AG04450 (cell line): ENCODE data around the gene CAPG. TPM values are rescaled to one million over a fixed set of nuclear protein-coding genes. Genes with fewer than 3 reads are reported as not detected.
A peak's percentile ranks its signal among the peaks of the same experiment; 100 is the strongest.

ENCODE experiments used
- CTCF ChIA-PET: fragments of 300-600, 350-600 bp; formaldehyde crosslinking; extraction: SDS; loops from one replicate; lab custom pipeline; 2022; ENCODE audit warnings: antibody characterized with exemption, inconsistent platforms; lab: Charles Lee
- POLR2A ChIA-PET: fragments of 350-600 bp; formaldehyde crosslinking; extraction: SDS; loops from one replicate; lab custom pipeline; 2021; ENCODE audit warnings: antibody characterized with exemption, inconsistent platforms; lab: Yijun Ruan, JAX
- DNase-seq: peaks from one replicate; pipeline ENCODE4 v3.0.0-alpha.2; 2011; ENCODE audit warnings: low read depth, low spot score
- H3K27ac ChIP-seq: one replicate; pipeline ENCODE4 v1.5.1; 2012; ENCODE audit warnings: low read depth, low read length, control low read depth
- H3K27me3 ChIP-seq: one replicate; pipeline ENCODE4 v1.6.0; 2012; ENCODE audit warnings: low read length; ENCODE audit not compliant: control insufficient read depth, insufficient read depth
- H3K4me3 ChIP-seq: 2 replicates; pipeline ENCODE4 v1.5.1; 2011; ENCODE audit warnings: mild to moderate bottlenecking, low read depth, low read length, control low read depth
- H3K9me3 ChIP-seq: 2 replicates; pipeline ENCODE4 v1.5.1; 2012; ENCODE audit warnings: low read length; ENCODE audit not compliant: control insufficient read depth, insufficient read depth
- polyA plus RNA-seq: library from polyadenylated mRNA; depleted of rRNA; stranded (reverse); fragments of >200 nt; gene quantifications from 2 replicates; pipeline ENCODE4 v1.2.3, GENCODE V29; 2011
- TF ChIP-seq, protein P1 (sequence below): IDR thresholded peaks from 2 replicates; pipeline ENCODE4 v1.5.1; 2011; ENCODE audit warnings: low read depth, low read length, control low read depth, inconsistent platforms

Gene CAPG
- polyA plus RNA-seq, 1 experiment = 70.5 TPM

DNA sequence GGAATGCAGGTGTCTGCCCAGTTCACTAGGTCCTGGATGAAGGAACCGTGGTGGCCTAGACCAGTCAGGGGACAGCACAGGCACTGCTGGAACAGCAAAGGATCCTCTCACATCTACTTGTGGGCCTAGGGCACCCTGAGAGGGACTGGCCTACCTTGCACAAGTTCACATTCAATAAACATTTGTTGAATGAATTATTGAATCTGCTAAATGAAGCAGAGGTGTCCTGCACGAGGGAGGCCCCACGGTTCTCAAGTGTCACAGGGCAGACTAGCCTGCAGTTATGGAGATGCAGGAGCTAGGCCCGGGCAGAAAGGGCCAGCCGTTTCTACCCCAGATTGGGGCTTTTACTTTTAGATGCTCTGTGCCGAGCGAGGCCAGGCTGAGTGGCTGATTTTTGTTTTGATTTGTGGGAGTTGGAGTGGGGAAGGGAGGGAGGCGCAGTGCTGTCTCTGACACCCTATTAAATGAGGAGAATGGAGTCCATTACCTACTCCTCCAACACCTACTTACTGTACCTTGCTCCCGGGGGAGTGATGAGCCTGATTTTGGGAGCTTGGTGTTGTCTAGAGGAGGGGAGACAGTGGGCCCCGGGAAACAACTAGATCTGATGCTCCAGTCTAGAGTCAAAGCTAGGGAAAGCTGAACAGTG, 26.8 kb upstream of the CAPG start:
- POLR2A ChIA-PET = interaction anchor here (0.5 to 2.3 kb wide), 8 partner anchors 34 to 124 kb away, joined by 3 to 51 read pairs (median 3); partner anchors contain the start of gene MAT2A
- CTCF ChIA-PET = interaction anchor here (1.0 kb wide), 1 partner anchor 200 kb away, joined by 4 read pairs; no protein-coding TSS in a partner anchor
- TF ChIP-seq, protein P1, sequence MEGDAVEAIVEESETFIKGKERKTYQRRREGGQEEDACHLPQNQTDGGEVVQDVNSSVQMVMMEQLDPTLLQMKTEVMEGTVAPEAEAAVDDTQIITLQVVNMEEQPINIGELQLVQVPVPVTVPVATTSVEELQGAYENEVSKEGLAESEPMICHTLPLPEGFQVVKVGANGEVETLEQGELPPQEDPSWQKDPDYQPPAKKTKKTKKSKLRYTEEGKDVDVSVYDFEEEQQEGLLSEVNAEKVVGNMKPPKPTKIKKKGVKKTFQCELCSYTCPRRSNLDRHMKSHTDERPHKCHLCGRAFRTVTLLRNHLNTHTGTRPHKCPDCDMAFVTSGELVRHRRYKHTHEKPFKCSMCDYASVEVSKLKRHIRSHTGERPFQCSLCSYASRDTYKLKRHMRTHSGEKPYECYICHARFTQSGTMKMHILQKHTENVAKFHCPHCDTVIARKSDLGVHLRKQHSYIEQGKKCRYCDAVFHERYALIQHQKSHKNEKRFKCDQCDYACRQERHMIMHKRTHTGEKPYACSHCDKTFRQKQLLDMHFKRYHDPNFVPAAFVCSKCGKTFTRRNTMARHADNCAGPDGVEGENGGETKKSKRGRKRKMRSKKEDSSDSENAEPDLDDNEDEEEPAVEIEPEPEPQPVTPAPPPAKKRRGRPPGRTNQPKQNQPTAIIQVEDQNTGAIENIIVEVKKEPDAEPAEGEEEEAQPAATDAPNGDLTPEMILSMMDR = no peak
- DNase-seq = no peak
- Histone ChIP-seq H3K9me3 (no peaks in the 10 kb centered on the region), H3K4me3 (no peak overlapping the region), H3K27me3 (no peaks in the 10 kb centered on the region), H3K27ac (peak overlapping the region; percentile 70)

DNA sequence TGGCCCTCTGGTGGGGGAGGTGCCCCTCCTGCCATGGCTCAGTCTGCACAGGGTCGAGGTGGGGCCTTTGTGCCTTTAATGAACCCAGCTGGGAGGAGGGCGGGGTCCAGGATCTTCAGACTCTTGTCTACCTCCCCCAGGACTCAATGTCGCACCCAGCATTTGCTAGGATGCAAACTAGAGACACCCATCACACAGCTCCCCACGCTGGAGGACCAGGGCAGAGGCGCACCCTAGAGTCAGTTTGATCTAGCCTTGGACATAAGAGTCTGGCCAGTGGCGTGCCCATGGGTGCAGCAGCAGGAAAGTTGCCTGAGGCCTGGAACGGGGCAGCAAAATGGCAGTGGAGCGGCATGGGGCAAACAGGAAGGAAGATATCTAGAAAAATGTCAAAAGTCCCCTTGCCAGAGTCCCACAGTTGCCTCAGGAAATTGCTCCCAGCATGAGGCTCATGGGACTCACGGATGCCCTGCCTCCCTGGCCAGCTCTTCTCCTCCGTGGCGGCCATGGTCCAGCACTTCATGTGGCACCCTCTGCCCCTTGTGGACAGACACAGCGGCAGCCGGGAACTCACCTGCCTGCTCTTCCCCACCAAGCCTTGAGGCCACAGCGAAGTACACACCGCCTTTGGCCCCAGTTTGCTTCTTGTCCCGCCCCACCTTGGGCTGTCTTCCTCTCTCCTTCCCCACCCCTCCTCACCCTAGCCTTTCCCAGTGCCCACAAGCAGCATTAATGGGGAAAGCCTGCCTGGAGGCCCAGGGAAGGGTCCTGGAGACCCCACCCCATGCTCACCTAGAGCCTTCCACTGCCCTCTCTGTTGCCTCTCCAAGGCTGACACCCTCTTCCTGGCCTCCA, 26.0 kb upstream of the CAPG start:
- TF ChIP-seq, protein P1 = no peak
- Histone ChIP-seq H3K27ac (peak overlapping the region; percentile 70), H3K9me3 (no peaks in the 10 kb centered on the region), H3K4me3 (no peak overlapping the region), H3K27me3 (no peaks in the 10 kb centered on the region)
- no peak for DNase-seq
- ChIA-PET CTCF (no interaction called here), POLR2A (interaction anchor here (1.2 to 6.2 kb wide), 2 partner anchors 70 to 104 kb away, joined by 3 to 81 read pairs; partner anchors contain the start of gene MAT2A)

DNA sequence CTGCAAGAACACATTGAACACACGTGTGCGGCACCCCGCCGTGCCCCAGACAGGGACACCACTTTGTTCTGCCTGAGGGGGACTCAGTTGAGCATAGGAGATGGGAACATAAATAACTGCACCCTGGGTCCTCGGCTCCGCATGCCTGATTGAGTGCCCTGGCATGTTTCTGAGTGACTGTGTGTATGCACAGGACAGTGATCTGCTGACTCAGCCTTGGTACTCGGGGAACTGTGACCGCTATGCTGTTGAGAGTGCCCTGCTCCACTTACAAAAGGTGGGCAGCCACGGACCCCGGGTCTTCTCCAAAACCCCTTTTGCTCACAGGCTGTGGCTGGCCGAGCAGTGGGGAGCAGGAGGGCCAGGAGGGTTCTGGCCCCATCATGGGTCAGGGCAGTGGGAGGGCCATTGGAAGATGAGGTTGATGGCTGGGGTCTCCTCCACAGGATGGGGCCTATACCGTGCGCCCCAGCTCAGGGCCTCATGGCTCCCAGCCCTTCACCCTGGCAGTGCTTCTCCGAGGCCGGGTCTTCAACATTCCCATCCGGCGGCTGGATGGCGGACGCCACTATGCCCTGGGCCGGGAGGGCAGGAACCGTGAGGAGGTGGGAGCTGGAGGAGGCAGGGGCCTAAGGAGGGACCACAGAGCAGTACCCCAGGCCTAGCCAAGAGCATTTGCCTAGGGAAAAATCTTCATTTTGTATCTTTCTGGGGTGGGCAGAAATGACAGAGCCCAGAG, 25.2 kb upstream of the CAPG start:
- CTCF ChIA-PET = no interaction called here
- TF ChIP-seq, protein P1 = no peak
- Histone ChIP-seq H3K27me3 (no peaks in the 10 kb centered on the region), H3K4me3 (no peak overlapping the region), H3K27ac (no peak overlapping the region), H3K9me3 (no peaks in the 10 kb centered on the region; the same call in 1 of the 2 replicates)
- POLR2A ChIA-PET = interaction anchor here (0.7 to 6.2 kb wide), 2 partner anchors 71 to 104 kb away, joined by 3 to 81 read pairs; partner anchors contain the start of gene MAT2A
- no peak for DNase-seq

DNA sequence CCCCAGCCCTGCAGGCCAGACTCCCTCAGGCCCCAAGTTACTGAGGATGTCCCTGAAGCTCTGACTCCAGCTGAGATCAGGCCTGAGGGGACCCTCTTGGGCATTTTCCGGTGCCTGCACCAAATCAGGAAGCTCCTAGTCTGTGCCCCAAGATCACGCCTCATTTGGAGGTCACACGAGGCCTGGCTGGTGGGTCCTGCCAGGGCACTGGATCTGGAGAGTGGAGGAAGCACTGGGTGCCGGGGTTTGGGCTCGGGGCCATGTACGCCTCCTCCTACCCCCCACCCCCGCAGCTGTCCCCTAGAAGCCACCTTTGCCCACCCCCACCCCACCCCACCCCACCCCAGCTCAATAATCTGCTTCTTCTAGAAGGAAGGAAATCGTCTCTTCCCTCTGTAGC, 24.5 kb upstream of the CAPG start:
- TF ChIP-seq, protein P1 = no peak
- H3K27ac ChIP-seq = no peak overlapping the region
- DNase-seq = no peak
- H3K9me3 ChIP-seq = no peaks in the 10 kb centered on the region; the same call in 1 of the 2 replicates
- H3K4me3 ChIP-seq = no peak overlapping the region
- ChIA-PET CTCF (no interaction called here), POLR2A (interaction anchor here (0.7 to 6.2 kb wide), 3 partner anchors 13 to 105 kb away, joined by 3 to 81 read pairs (median 8); partner anchors contain the start of gene MAT2A)
- no peaks in the 10 kb centered on the region for H3K27me3 ChIP-seq
